Stimulated activated CD4-positive, alpha-beta T cell treated with anti-CD3 and anti-CD28 coated beads, Interleukin-1b, Interleukin-23, amount 100 ng/mL, for 24 hours (primary cell): ENCODE measurements around the gene HACD3.
A peak's percentile ranks its signal among the peaks of the same experiment; 100 is the strongest.

ENCODE experiments used
- DNase-seq, 4 experiments: peaks; one replicate each; pipeline ENCODE4 v3.0.0-alpha.2; 2020; ENCODE audit warnings: low read depth in 4 of 4, low spot score in 1 of 4

HACD3 gene

DNA sequence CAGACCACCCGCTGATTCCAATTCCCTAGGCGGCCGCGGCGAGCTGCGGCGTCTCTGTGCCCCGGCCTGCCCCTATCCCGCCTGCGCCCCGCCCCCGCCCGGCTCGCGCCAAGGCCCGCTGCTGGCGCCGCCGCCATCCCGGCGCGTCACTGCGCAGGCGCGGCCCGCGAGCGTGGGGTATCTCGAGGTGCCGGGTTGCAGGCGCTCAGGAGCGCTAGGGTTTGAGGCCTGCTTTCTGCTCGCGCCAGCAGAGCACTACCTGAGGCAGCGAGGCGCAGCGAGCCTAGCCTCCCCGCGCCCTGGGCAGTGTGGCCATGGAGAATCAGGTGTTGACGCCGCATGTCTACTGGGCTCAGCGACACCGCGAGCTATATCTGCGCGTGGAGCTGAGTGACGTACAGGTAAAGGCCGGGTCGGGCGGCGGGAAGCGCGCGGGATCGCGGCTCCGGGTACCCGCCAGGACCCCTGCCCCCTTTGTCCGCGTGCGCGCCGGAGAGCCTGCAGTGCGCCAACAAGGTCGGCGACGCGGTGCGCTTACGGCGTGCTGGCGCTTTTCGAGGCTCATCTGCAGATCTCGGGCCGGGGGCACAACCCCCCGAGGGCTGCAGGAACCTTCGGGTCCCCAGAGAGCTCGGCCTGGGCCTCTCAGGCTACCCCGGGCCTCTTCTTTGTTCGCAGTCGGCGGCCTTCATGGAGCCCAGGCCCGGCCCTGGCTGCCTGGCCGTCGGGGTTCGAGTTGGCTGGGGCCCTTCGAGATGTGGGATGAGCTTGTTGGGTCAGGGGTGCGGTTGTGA is at the start of gene HACD3:
Gene HACD3, plus strand, starts transcription at position 146 of the 794 bp plus-strand sequence. Its CDS starts 169 bp downstream, at position 315.
- DNase-seq, result peak; percentile 76 to 91 (median 90)

DNA sequence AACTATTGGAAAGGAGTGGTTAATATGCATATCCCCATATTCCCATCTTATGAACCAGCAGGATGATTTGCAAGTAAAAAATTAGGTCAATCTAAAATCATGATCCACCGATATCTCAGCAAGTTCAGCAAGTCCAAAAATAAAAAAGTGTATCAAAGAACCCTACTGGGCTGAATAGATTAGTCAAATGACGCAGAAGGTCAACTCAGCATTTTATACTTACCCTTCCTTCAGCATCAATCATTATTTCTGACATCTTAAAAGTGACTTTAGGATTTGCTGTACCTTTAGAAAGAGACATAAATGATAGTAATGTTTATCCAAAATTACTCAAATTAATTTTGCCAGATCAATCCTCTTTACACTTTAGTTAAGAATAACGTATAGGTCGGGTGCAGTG is 45.4 kb upstream of the HACD3 start:
- no peak for DNase-seq

GRCh38 chr15:65494076-65494475 is 36.2 kb upstream of the HACD3 start:
- no peak for DNase-seq

DNA sequence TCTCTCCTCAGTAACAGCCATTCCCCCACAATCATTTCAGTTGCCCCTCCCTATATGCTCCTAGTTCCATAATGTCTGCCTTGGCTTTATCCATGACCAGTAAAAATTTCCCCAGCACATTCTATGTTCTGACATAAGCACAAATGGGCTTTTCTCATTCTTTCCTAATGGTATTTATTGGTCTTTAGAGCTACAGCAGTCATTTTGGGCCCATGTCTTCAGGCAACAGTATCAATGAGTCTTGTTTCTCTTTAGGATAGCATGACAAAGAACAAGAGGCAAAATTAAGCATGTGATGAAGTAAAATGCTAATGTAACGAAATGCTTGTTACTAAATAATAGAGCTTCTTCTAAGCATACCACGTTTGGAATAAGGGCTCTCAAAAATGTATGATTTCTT is 20.9 kb upstream of the HACD3 start:
- no peak for DNase-seq

DNA sequence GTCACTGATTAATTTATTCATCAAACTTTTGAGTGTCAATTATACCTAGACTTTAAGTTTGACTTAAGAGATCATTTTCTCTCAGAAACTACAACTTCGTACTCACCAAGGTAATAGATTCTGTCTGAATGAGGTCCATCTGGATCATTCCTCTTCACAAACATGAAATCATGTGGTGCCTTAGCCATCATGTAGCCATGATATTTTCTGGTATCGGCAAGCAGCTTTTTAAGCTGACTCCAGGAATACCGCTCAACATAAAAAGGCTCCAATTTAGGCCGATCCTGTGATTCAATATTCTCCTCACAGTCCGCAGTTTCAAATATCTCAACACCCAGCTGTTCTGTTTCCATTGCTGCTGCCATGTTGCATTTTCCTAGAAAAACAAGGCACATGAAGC is 18.1 kb upstream of the HACD3 start:
- DNase-seq, result no peak

DNA sequence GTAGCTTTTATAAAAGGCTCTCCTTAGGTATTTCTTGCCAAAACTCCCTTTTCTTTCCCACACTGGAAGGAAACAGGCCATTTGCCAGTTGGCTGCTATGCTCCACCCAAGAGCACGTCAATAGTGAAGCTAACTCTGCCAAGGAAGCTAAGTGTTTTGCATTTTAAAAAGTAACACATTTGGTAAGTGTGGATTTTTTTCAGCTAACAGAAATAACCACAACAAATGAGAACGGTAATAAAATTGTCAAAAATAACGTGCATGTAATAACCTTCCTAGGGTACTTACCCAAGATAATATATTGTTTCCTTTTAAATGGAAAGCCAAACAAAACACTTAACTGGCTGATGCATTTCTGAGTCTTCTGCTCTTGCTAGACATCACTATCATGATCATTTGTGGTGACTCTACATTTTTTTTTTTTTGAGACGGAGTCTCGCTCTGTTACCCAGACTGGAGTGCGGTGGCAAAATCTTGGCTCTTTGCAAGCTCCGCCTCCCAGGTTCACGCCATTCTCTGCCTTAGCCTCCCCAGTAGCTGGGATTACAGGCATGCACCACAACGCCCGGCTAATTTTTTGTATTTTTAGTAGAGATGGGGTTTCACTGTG is 17.4 kb upstream of the HACD3 start:
- no peak for DNase-seq

GRCh38 chr15:65516997-65517865 is 13.0 kb upstream of the HACD3 start, which contains the start of gene DPP8:
TSS of gene DPP8 (minus strand) at chr15:65517689. CDS start at chr15:65512553, 5,136 bp downstream.
- peak; percentile 86 to 93 (median 91) for DNase-seq

DNA sequence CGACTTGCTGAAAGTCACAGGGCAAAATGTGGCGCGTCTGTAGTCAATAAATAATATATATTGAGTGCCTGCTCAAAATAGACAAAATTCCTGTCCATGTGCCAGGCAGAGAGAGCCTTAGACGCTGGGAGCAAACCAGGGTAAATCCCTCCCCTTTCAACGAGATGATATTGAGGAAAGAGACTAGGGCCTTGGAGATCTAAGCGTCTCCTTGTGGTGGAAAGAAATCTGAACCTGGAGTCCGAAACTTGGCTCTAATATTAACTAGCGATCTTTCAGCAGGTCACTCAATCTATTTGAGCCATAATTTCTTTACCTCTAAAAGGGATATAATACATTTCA is 12.4 kb upstream of the HACD3 start:
- DNase-seq, result no peak

DNA sequence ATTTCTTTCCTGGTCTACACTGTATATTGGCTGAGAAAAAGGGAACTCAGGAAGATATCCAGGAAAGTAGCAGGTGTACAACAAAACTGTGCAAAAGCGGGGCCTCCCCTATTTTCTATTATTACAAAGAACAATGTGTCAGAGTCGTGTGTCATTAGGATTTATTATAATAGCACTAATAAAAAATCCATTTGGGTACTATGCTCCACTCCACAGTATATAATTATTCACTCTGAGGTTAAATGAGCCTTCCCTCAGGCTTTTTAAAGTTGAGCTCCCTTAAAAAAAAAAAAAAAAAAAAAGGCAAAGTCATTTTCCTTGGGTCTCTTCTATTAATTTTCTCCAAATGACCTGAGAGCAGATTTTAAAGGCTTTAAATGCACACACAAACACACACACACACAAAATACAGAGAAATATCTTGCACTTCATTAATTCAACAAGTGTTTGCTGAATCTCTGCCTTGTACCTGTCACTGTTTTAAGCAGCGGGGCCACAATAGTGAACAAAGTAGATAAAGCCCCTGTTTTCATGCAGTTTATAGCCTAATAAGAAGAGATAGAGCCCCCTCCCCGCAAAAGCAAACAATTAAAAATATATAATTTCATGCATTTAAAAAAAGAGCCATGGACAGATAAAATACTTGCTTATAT is 11.5 kb upstream of the HACD3 start:
- DNase-seq, result no peak

DNA sequence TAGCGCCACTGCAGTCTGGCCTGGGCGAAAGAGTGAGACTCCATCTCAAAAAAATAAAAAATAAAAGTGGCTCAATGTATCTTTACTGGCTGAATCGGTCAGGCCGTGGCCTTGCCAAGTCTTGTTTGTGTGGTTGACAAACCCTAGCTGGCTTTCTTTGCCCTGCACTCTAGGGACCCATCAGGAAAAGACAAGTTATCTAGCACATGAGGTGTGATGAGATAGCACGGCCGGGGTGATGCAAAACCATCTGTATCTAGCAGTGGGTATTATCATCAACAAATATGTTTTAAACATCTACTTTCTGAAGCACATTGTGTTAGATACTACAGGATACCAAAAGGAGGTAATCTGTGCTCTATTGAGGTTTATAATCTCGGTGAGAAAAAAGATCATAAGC is 8.9 kb upstream of the HACD3 start:
- no peak for DNase-seq

DNA sequence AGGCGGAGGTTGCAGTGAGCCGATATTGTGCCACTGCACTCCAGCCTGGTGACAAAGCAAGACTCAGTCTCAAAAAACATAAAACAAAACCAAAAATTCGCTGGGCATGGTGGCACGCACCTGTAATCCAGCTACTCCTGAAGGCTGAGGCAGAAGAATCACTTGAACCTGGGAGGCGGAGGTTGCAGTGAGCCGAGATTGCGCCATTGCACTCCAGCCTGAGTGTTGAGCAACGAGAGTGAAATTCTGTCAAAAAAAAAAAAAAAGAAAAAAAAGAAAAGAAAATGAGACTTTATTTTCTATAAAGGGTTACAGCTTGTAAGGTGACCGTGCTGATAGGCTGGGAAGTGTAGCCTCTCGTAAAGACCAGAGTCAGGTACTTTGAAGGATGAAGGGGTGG is 6.0 kb upstream of the HACD3 start:
- DNase-seq, result no peak

GRCh38 chr15:65525622-65526021 is 4.6 kb upstream of the HACD3 start:
- no peak for DNase-seq

DNA sequence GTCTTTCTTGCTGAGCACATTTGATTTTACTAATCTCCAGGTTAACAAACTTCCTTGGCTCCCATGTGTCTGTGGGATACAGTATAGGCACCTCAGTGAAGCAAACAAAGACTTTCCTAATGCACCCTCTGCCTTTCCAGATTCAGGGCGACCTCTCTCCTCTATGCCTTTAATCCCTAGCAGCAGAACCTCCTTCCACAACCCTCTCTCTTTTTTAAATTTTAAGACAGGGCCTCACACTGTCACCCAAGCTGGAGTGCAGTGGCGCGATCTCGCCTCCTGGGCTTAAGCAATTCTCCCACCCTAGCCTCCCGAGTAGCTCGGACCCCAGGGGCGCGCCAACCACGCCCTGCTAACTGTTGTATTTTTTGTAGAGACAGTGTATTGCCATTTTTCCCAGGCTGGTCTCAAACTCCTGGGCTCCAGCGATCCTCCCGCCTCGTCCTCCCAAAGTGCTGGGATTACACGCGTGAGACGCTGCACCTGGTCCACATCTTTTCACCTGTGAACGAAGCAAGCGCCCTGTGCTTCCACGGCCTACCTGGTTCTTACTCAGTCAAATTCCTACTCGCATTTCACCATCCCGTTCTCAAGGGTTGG is 1.7 kb upstream of the HACD3 start:
- DNase-seq, result no peak

GRCh38 chr15:65529762-65530317 is 423 bp upstream of the HACD3 start:
- no peak for DNase-seq

- no peak for DNase-seq
Observed at GRCh38 chr15:65532738-65533051, 2.4 kb downstream of the HACD3 start.

GRCh38 chr15:65533057-65533756 is 2.9 kb downstream of the HACD3 start:
- DNase-seq, result no peak

DNA sequence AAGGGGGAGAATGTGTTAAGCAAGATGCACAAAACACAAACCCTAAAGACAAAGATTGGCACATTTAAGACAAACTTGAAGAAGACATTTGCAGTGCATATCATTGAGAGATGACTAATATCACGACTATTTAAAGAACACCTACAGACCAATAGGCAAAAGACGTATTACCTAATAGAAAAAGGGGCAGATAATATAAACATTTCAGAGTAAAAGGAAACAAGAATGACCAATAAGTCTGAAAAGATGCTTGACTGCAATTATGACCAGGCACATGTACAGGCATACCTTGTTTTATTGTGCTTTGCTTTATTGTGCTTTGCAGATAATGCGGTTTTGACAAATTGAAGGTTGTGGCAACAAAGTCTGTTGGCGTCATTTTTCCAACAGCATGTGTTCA is 4.9 kb downstream of the HACD3 start:
- no peak for DNase-seq

- no peak for DNase-seq
Observed at GRCh38 chr15:65540314-65540713, 10.1 kb downstream of the HACD3 start.

- DNase-seq, result no peak
Observed at GRCh38 chr15:65541231-65541820, 11.1 kb downstream of the HACD3 start.

DNA sequence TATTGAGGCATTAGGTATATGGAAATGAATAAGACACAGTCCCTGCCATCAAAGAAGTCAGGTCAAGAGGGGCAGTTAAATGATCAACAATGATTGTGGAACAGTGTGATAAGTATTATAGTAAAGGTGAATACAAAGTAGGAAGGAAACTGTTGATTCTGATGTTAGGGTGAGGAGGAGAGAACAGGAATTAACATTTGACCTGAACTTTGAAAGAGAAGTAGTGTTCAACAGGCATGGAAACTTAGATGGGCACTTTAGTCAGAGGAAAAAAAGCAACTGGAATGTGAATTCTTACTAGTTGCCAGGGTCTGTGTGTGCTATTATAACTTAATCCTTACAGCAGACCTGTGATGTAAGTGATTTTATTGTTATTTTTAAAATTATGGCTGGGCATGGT is 17.6 kb downstream of the HACD3 start:
- DNase-seq, result no peak
